ENCODE results near the gene TM9SF2.

The TM9SF2 gene

GRCh38 chr13:99587893-99588606, 86.8 kb downstream of the TM9SF2 start:
- no peak overlapping the region for H3K27ac ChIP-seq (ENCODE audit: low read length)
- H3K4me3 ChIP-seq (ENCODE audit: low read length), result no peak overlapping the region
- no peaks in the 10 kb centered on the region for H3K9me3 ChIP-seq (ENCODE audit: control insufficient read depth, low read depth, low read length)
- no peaks in the 10 kb centered on the region for H3K27me3 ChIP-seq (ENCODE audit: control insufficient read depth, insufficient read depth, low read length)
- no peaks in the 10 kb centered on the region for H3K36me3 ChIP-seq (ENCODE audit: control insufficient read depth, low read depth, low read length)
- H3K4me1 ChIP-seq (ENCODE audit: control insufficient read depth, low read depth, low read length), result no peaks in the 10 kb centered on the region
- H3K9ac ChIP-seq (ENCODE audit: low read length), result no peak overlapping the region

- Histone ChIP-seq H3K4me1 (ENCODE audit: control insufficient read depth, low read depth, low read length) (no peaks in the 10 kb centered on the region), H3K36me3 (ENCODE audit: control insufficient read depth, low read depth, low read length) (no peaks in the 10 kb centered on the region), H3K27ac (ENCODE audit: low read length) (no peak overlapping the region), H3K27me3 (ENCODE audit: control insufficient read depth, insufficient read depth, low read length) (no peaks in the 10 kb centered on the region), H3K9me3 (ENCODE audit: control insufficient read depth, low read depth, low read length) (no peaks in the 10 kb centered on the region), H3K4me3 (ENCODE audit: low read length) (no peak overlapping the region), H3K9ac (ENCODE audit: low read length) (no peak overlapping the region)
Measured at GRCh38 chr13:99589575-99589974, 88.3 kb downstream of the TM9SF2 start.

- H3K9ac ChIP-seq (ENCODE audit: low read length), result no peak overlapping the region
- H3K27me3 ChIP-seq (ENCODE audit: control insufficient read depth, insufficient read depth, low read length), result no peaks in the 10 kb centered on the region
- H3K36me3 ChIP-seq (ENCODE audit: control insufficient read depth, low read depth, low read length), result no peaks in the 10 kb centered on the region
- no peaks in the 10 kb centered on the region for H3K4me1 ChIP-seq (ENCODE audit: control insufficient read depth, low read depth, low read length)
- no peaks in the 10 kb centered on the region for H3K9me3 ChIP-seq (ENCODE audit: control insufficient read depth, low read depth, low read length)
- no peak overlapping the region for H3K4me3 ChIP-seq (ENCODE audit: low read length)
- no peak overlapping the region for H3K27ac ChIP-seq (ENCODE audit: low read length)
Measured at GRCh38 chr13:99590519-99591011, 89.3 kb downstream of the TM9SF2 start.

- Histone ChIP-seq H3K4me3 (ENCODE audit: low read length) (no peak overlapping the region), H3K27ac (ENCODE audit: low read length) (no peak overlapping the region), H3K9me3 (ENCODE audit: control insufficient read depth, low read depth, low read length) (no peaks in the 10 kb centered on the region), H3K27me3 (ENCODE audit: control insufficient read depth, insufficient read depth, low read length) (no peaks in the 10 kb centered on the region), H3K9ac (ENCODE audit: low read length) (no peak overlapping the region), H3K4me1 (ENCODE audit: control insufficient read depth, low read depth, low read length) (peaks cover 8% of the 10 kb centered on the region), H3K36me3 (ENCODE audit: control insufficient read depth, low read depth, low read length) (no peaks in the 10 kb centered on the region)
Measured at GRCh38 chr13:99596180-99596579, 94.9 kb downstream of the TM9SF2 start.

- H3K4me3 ChIP-seq (ENCODE audit: low read length), result no peak overlapping the region
- no peak overlapping the region for H3K27ac ChIP-seq (ENCODE audit: low read length)
- H3K9me3 ChIP-seq (ENCODE audit: control insufficient read depth, low read depth, low read length), result no peaks in the 10 kb centered on the region
- H3K4me1 ChIP-seq (ENCODE audit: control insufficient read depth, low read depth, low read length), result peaks cover 11% of the 10 kb centered on the region
- H3K27me3 ChIP-seq (ENCODE audit: control insufficient read depth, insufficient read depth, low read length), result no peaks in the 10 kb centered on the region
- no peaks in the 10 kb centered on the region for H3K36me3 ChIP-seq (ENCODE audit: control insufficient read depth, low read depth, low read length)
- H3K9ac ChIP-seq (ENCODE audit: low read length), result no peak overlapping the region
Measured at GRCh38 chr13:99600318-99600717, 99.0 kb downstream of the TM9SF2 start.

- H3K27ac ChIP-seq (ENCODE audit: low read length), result no peak overlapping the region
Measured at GRCh38 chr13:99601535-99601934, 100.3 kb downstream of the TM9SF2 start.

GRCh38 chr13:99604636-99605035, 103.4 kb downstream of the TM9SF2 start:
- Histone ChIP-seq H3K9ac (ENCODE audit: low read length) (no peak overlapping the region), H3K4me1 (ENCODE audit: control insufficient read depth, low read depth, low read length) (peaks cover 17% of the 10 kb centered on the region), H3K9me3 (ENCODE audit: control insufficient read depth, low read depth, low read length) (no peaks in the 10 kb centered on the region), H3K27me3 (ENCODE audit: control insufficient read depth, insufficient read depth, low read length) (no peaks in the 10 kb centered on the region), H3K36me3 (ENCODE audit: control insufficient read depth, low read depth, low read length) (no peaks in the 10 kb centered on the region), H3K4me3 (ENCODE audit: low read length) (no peak overlapping the region), H3K27ac (ENCODE audit: low read length) (no peak overlapping the region)

More at GRCh38 chr13:99601535-99601934, 100.3 kb downstream of the TM9SF2 start:
- H3K4me3 ChIP-seq (ENCODE audit: low read length), result no peak overlapping the region
- H3K9ac ChIP-seq (ENCODE audit: low read length), result no peak overlapping the region
- H3K27me3 ChIP-seq (ENCODE audit: control insufficient read depth, insufficient read depth, low read length), result no peaks in the 10 kb centered on the region
- H3K4me1 ChIP-seq (ENCODE audit: control insufficient read depth, low read depth, low read length), result peaks cover 17% of the 10 kb centered on the region
- no peaks in the 10 kb centered on the region for H3K36me3 ChIP-seq (ENCODE audit: control insufficient read depth, low read depth, low read length)
- H3K9me3 ChIP-seq (ENCODE audit: control insufficient read depth, low read depth, low read length), result no peaks in the 10 kb centered on the region

- H3K27ac ChIP-seq (ENCODE audit: low read length), result no peak overlapping the region
- no peak overlapping the region for H3K9ac ChIP-seq (ENCODE audit: low read length)
- no peaks in the 10 kb centered on the region for H3K9me3 ChIP-seq (ENCODE audit: control insufficient read depth, low read depth, low read length)
- no peaks in the 10 kb centered on the region for H3K36me3 ChIP-seq (ENCODE audit: control insufficient read depth, low read depth, low read length)
- H3K4me1 ChIP-seq (ENCODE audit: control insufficient read depth, low read depth, low read length), result peaks cover 14% of the 10 kb centered on the region
- H3K27me3 ChIP-seq (ENCODE audit: control insufficient read depth, insufficient read depth, low read length), result no peaks in the 10 kb centered on the region
- peak overlapping the region; percentile 78 for H3K4me3 ChIP-seq (ENCODE audit: low read length)
Measured at GRCh38 chr13:99605420-99606323, 104.4 kb downstream of the TM9SF2 start.

GRCh38 chr13:99606324-99607066, 105.2 kb downstream of the TM9SF2 start, which contains the start of gene CLYBL:
TSS of gene CLYBL (plus strand) at chr13:99606690.
- no peaks in the 10 kb centered on the region for H3K36me3 ChIP-seq (ENCODE audit: control insufficient read depth, low read depth, low read length)
- H3K27me3 ChIP-seq (ENCODE audit: control insufficient read depth, insufficient read depth, low read length), result no peaks in the 10 kb centered on the region
- no peaks in the 10 kb centered on the region for H3K9me3 ChIP-seq (ENCODE audit: control insufficient read depth, low read depth, low read length)
- peak within 1 kb of the TSS; percentile 83 for H3K4me3 ChIP-seq (ENCODE audit: low read length)
- H3K27ac ChIP-seq (ENCODE audit: low read length), result peak within 1 kb of the TSS; percentile 60
- H3K9ac ChIP-seq (ENCODE audit: low read length), result peak within 1 kb of the TSS; percentile 79
- H3K4me1 ChIP-seq (ENCODE audit: control insufficient read depth, low read depth, low read length), result peaks cover 6% of the 10 kb centered on the region

- no peak overlapping the region for H3K9ac ChIP-seq (ENCODE audit: low read length)
- peaks cover 10% of the 10 kb centered on the region for H3K4me1 ChIP-seq (ENCODE audit: control insufficient read depth, low read depth, low read length)
- H3K4me3 ChIP-seq (ENCODE audit: low read length), result no peak overlapping the region
- no peaks in the 10 kb centered on the region for H3K27me3 ChIP-seq (ENCODE audit: control insufficient read depth, insufficient read depth, low read length)
- no peaks in the 10 kb centered on the region for H3K9me3 ChIP-seq (ENCODE audit: control insufficient read depth, low read depth, low read length)
- no peak overlapping the region for H3K27ac ChIP-seq (ENCODE audit: low read length)
- H3K36me3 ChIP-seq (ENCODE audit: control insufficient read depth, low read depth, low read length), result no peaks in the 10 kb centered on the region
Measured at GRCh38 chr13:99608345-99608744, 107.1 kb downstream of the TM9SF2 start.

GRCh38 chr13:99610702-99611289, 109.5 kb downstream of the TM9SF2 start:
- Histone ChIP-seq H3K4me3 (ENCODE audit: low read length) (no peak overlapping the region), H3K9me3 (ENCODE audit: control insufficient read depth, low read depth, low read length) (no peaks in the 10 kb centered on the region), H3K27ac (ENCODE audit: low read length) (no peak overlapping the region), H3K36me3 (ENCODE audit: control insufficient read depth, low read depth, low read length) (no peaks in the 10 kb centered on the region), H3K9ac (ENCODE audit: low read length) (no peak overlapping the region), H3K27me3 (ENCODE audit: control insufficient read depth, insufficient read depth, low read length) (no peaks in the 10 kb centered on the region), H3K4me1 (ENCODE audit: control insufficient read depth, low read depth, low read length) (peaks cover 19% of the 10 kb centered on the region)
